RWPE2 (cell line): Measurements from ENCODE around the gene DAO.

Source experiments
- ATAC-seq: fragments of 200-7000 bp; cut with Tn5 transposase; 3 replicates; pipeline ENCODE4 v1.9.1; 2021; ENCODE audit warnings: low read depth
- DNase-seq: peaks from one replicate; pipeline ENCODE4 v3.0.0-alpha.2; 2020; ENCODE audit warnings: low spot score
- H3K27ac ChIP-seq: fragments of 450-650 bp; 2 replicates; pipeline ENCODE4 v1.5.1; 2017; ENCODE audit warnings: mild to moderate bottlenecking; ENCODE audit not compliant: poor library complexity, severe bottlenecking
- H3K27me3 ChIP-seq: fragments of 250-450 bp; sonication (Bioruptor Pico); 2 replicates; pipeline ENCODE4 v1.5.1; 2021; ENCODE audit warnings: mild to moderate bottlenecking, moderate library complexity; ENCODE audit not compliant: insufficient read depth, poor library complexity, severe bottlenecking
- H3K36me3 ChIP-seq: fragments of 250-450 bp; sonication (Bioruptor Pico); 2 replicates; pipeline ENCODE4 v1.5.1; 2020; ENCODE audit warnings: low read depth, mild to moderate bottlenecking, moderate library complexity
- H3K4me1 ChIP-seq: fragments of 250-450 bp; sonication (Bioruptor Pico); 2 replicates; pipeline ENCODE4 v1.5.1; 2021; ENCODE audit warnings: mild to moderate bottlenecking, moderate library complexity; ENCODE audit not compliant: insufficient read depth, poor library complexity, severe bottlenecking
- H3K4me3 ChIP-seq: fragments of 250-450 bp; sonication (Bioruptor Pico); 2 replicates; pipeline ENCODE4 v1.5.1; 2021; ENCODE audit warnings: mild to moderate bottlenecking, moderate library complexity; ENCODE audit not compliant: severe bottlenecking
- H3K9me3 ChIP-seq: fragments of 250-450 bp; sonication (Bioruptor Pico); 2 replicates; pipeline ENCODE4 v1.5.1; 2021; ENCODE audit warnings: mild to moderate bottlenecking, moderate library complexity; ENCODE audit not compliant: severe bottlenecking
- TF ChIP-seq, protein P1 (sequence below): fragments of 450-650 bp; IDR thresholded peaks from one replicate; pipeline ENCODE4 v1.5.1; 2017; ENCODE audit warnings: mild to moderate bottlenecking, moderate library complexity; ENCODE audit not compliant: poor library complexity, severe bottlenecking

Gene DAO

DNA sequence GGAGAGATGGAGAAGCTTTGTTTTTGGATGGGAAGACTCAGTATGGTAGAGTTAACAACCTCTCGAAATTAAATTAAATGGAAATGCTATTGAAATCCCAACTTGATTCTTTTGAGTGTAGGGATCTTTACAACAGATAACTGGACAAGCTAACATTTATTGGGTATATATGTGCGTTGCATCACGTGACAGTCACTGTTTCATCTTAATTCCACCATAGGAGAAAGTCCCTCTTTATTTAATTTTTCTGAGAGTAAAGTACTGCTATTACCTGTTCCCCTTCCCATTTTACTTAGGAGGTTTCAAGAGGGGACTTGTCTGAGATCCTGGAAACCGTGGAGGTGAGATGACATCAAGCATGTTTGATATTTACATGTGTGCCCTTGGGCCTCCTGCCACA lies 11.1 kb upstream of the DAO start:
- no peaks in the 10 kb centered on the region for H3K27me3 ChIP-seq
- no peak overlapping the region for H3K27ac ChIP-seq
- DNase-seq (no peak), ATAC-seq (no peak)
- no peak overlapping the region for H3K4me3 ChIP-seq
- no peaks in the 10 kb centered on the region for H3K4me1 ChIP-seq
- TF ChIP-seq, protein P1, sequence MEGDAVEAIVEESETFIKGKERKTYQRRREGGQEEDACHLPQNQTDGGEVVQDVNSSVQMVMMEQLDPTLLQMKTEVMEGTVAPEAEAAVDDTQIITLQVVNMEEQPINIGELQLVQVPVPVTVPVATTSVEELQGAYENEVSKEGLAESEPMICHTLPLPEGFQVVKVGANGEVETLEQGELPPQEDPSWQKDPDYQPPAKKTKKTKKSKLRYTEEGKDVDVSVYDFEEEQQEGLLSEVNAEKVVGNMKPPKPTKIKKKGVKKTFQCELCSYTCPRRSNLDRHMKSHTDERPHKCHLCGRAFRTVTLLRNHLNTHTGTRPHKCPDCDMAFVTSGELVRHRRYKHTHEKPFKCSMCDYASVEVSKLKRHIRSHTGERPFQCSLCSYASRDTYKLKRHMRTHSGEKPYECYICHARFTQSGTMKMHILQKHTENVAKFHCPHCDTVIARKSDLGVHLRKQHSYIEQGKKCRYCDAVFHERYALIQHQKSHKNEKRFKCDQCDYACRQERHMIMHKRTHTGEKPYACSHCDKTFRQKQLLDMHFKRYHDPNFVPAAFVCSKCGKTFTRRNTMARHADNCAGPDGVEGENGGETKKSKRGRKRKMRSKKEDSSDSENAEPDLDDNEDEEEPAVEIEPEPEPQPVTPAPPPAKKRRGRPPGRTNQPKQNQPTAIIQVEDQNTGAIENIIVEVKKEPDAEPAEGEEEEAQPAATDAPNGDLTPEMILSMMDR, result no peak
- no peaks in the 10 kb centered on the region for H3K9me3 ChIP-seq
- no peaks in the 10 kb centered on the region for H3K36me3 ChIP-seq

DNA sequence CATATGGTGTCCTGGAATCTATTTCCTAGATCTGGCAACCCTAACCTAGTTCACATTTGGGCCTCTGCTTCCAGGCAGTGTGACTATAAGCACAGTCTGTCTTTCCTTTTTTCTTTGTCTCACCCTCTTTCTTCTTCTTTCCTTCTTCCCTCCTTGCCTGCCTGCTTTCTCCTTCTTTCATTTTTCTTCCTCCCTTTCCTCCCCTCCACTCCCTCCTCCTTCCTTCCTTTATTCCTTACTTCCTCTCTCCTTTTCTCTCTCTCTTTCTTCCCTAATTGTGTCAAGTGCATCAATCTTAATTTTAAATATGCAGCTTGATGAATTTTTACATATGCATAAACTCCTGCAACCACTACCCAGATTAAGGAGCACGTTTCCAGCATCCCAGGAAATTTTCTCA lies 4.6 kb upstream of the DAO start:
- Histone ChIP-seq H3K9me3 (no peaks in the 10 kb centered on the region), H3K36me3 (no peaks in the 10 kb centered on the region), H3K27me3 (no peaks in the 10 kb centered on the region), H3K4me3 (no peak overlapping the region), H3K27ac (no peak overlapping the region), H3K4me1 (no peaks in the 10 kb centered on the region)
- DNase-seq (no peak), ATAC-seq (no peak)
- TF ChIP-seq, protein P1, result no peak

DNA sequence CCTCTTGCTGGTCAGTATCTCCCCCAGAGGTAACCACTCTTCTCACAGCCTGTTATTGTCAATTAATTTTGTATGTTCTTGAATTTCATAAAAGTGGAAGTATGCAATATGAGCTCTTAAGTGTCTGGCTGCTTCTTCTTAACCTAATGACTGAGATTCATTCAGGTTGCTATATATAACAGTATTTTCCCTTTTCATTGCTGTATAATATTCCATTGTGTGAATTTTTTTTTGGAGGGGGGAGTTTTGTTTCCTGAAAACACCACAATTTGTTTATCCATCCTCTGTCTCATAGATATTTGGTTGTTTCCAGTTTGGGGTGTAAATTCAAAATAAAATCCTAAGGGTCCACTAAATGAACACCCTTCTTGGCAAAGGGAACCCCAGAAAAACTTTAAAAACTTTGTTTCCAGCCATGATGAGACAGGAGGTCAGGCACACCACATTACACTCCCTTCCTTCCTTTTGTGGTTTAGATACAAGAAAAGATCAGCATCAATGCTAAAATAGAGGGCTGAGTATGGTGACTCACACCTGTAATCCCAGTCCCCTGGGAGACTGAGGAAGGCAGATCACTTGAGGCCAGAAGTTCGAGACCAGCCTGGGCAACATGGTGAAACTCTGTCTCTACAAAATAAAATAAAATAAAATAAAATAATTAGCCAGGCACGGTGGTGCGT lies 4.1 kb upstream of the DAO start:
- H3K36me3 ChIP-seq, result no peaks in the 10 kb centered on the region
- no peaks in the 10 kb centered on the region for H3K27me3 ChIP-seq
- no peak overlapping the region for H3K27ac ChIP-seq
- no peaks in the 10 kb centered on the region for H3K9me3 ChIP-seq
- DNase-seq, result no peak
- TF ChIP-seq, protein P1, result no peak
- H3K4me1 ChIP-seq, result no peaks in the 10 kb centered on the region
- ATAC-seq, result no peak
- no peak overlapping the region for H3K4me3 ChIP-seq

DNA sequence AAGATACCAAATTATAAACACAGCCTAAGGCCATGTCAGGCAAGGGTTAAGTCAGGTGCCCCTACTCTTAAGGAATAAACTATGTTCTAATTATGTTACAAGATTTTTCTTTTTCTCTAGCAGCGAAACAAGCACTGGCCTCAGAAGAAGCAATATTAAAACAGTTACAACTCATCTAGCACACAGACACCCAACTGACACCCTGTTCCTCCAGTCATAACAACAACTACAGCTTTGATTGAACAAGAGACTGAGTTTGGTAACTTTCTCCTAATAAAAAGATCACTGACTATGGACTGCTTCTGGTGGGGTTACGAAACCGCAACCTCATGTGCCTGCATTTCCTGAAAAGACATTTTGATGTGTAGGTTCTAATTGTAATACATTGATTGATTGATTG lies 3.3 kb upstream of the DAO start:
- Histone ChIP-seq H3K4me3 (no peak overlapping the region), H3K9me3 (no peaks in the 10 kb centered on the region), H3K27me3 (no peaks in the 10 kb centered on the region), H3K27ac (no peak overlapping the region), H3K4me1 (no peaks in the 10 kb centered on the region), H3K36me3 (no peaks in the 10 kb centered on the region)
- DNase-seq (no peak), ATAC-seq (no peak)
- TF ChIP-seq, protein P1, result no peak

DNA sequence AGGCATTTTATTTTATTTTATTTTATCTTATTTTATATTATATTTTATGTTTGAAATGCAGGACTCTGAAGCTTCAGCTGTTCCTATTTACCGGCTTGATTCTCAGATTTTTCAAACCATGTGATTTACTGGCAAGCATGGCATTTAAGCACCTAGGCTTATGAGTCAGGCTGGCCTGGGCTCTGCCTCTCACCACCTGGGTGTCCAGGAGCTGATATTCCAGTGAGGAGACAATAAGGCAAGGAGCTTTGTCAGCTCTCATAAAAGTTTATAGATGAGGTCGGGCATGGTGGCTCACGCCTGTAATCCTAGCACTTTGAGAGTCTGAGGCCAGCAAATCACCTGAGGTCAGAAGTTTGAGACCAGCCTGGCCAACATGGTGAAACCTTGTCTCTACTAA lies 2.1 kb downstream of the DAO start:
- TF ChIP-seq, protein P1, result no peak
- DNase-seq, result no peak
- Histone ChIP-seq H3K4me1 (no peaks in the 10 kb centered on the region), H3K27ac (no peak overlapping the region), H3K9me3 (no peaks in the 10 kb centered on the region), H3K4me3 (no peak overlapping the region), H3K27me3 (no peaks in the 10 kb centered on the region), H3K36me3 (no peaks in the 10 kb centered on the region)
- ATAC-seq, result peak; percentile 88
